ENCODE data around the gene ATP6V1C2. TPM values are rescaled to one million over a fixed set of nuclear protein-coding genes. Genes with fewer than 3 reads are reported as not detected.
"Not testable (repeated sequence)": the region's sequence is repeated elsewhere in the genome, so short reads cannot be mapped to it uniquely, and the experiment has no call there.

ATP6V1C2 gene
- total RNA-seq, 1 donor from 2014 or later: 0.26 TPM

GRCh38 chr2:10794876-10795275, 73.4 kb downstream of the ATP6V1C2 start:
- Histone ChIP-seq H3K27me3 (ENCODE audit: control insufficient read depth, insufficient read depth, low read length) (no peaks in the 10 kb centered on the region), H3K4me3 (ENCODE audit: low read depth, low read length) (no peak overlapping the region), H3K36me3 (ENCODE audit: control insufficient read depth, insufficient read depth, low read length) (peaks cover 17% of the 10 kb centered on the region)
- no peak for TF ChIP-seq CTCF (IDR thresholded peaks at IDR 0.05; ENCODE audit: insufficient read depth, low read length, severe bottlenecking)
- FAIRE-seq: no peak
- DNase-seq (ENCODE audit: low read depth): no peak

- Histone ChIP-seq H3K36me3 (ENCODE audit: control insufficient read depth, insufficient read depth, low read length) (peaks cover 15% of the 10 kb centered on the region), H3K27me3 (ENCODE audit: control insufficient read depth, insufficient read depth, low read length) (no peaks in the 10 kb centered on the region), H3K4me3 (ENCODE audit: low read depth, low read length) (no peak overlapping the region)
- DNase-seq (ENCODE audit: low read depth) (no peak), FAIRE-seq (no peak)
- no peak for TF ChIP-seq CTCF (IDR thresholded peaks at IDR 0.05; ENCODE audit: insufficient read depth, low read length, severe bottlenecking)
Observed at GRCh38 chr2:10795508-10796046, 74.1 kb downstream of the ATP6V1C2 start.

GRCh38 chr2:10796703-10797102, 75.3 kb downstream of the ATP6V1C2 start:
- no peak for DNase-seq (ENCODE audit: low read depth)
- no peak for TF ChIP-seq CTCF (IDR thresholded peaks at IDR 0.05; ENCODE audit: insufficient read depth, low read length, severe bottlenecking)
- no peak overlapping the region for H3K4me3 ChIP-seq (ENCODE audit: low read depth, low read length)
- no peaks in the 10 kb centered on the region for H3K27me3 ChIP-seq (ENCODE audit: control insufficient read depth, insufficient read depth, low read length)
- no peak for FAIRE-seq
- H3K36me3 ChIP-seq (ENCODE audit: control insufficient read depth, insufficient read depth, low read length): peaks cover 18% of the 10 kb centered on the region

- TF ChIP-seq CTCF (IDR thresholded peaks at IDR 0.05; ENCODE audit: insufficient read depth, low read length, severe bottlenecking): no peak
- no peaks in the 10 kb centered on the region for H3K27me3 ChIP-seq (ENCODE audit: control insufficient read depth, insufficient read depth, low read length)
- FAIRE-seq (no peak), DNase-seq (ENCODE audit: low read depth) (no peak)
- H3K4me3 ChIP-seq (ENCODE audit: low read depth, low read length): no peak overlapping the region
- peaks cover 16% of the 10 kb centered on the region for H3K36me3 ChIP-seq (ENCODE audit: control insufficient read depth, insufficient read depth, low read length)
Observed at GRCh38 chr2:10798783-10799182, 77.4 kb downstream of the ATP6V1C2 start.

- FAIRE-seq (no peak), DNase-seq (ENCODE audit: low read depth) (no peak)
- no peak for TF ChIP-seq CTCF (IDR thresholded peaks at IDR 0.05; ENCODE audit: insufficient read depth, low read length, severe bottlenecking)
- Histone ChIP-seq H3K36me3 (ENCODE audit: control insufficient read depth, insufficient read depth, low read length) (peaks cover 16% of the 10 kb centered on the region), H3K4me3 (ENCODE audit: low read depth, low read length) (no peak overlapping the region), H3K27me3 (ENCODE audit: control insufficient read depth, insufficient read depth, low read length) (no peaks in the 10 kb centered on the region)
Observed at GRCh38 chr2:10800163-10800562, 78.7 kb downstream of the ATP6V1C2 start.

GRCh38 chr2:10802657-10803056, 81.2 kb downstream of the ATP6V1C2 start:
- Histone ChIP-seq H3K36me3 (ENCODE audit: control insufficient read depth, insufficient read depth, low read length) (peaks cover 11% of the 10 kb centered on the region), H3K27me3 (ENCODE audit: control insufficient read depth, insufficient read depth, low read length) (no peaks in the 10 kb centered on the region), H3K4me3 (ENCODE audit: low read depth, low read length) (no peak overlapping the region)
- no peak for TF ChIP-seq CTCF (IDR thresholded peaks at IDR 0.05; ENCODE audit: insufficient read depth, low read length, severe bottlenecking)
- no peak for DNase-seq (ENCODE audit: low read depth)
- no peak for FAIRE-seq

- H3K4me3 ChIP-seq (ENCODE audit: low read depth, low read length); H3K36me3 ChIP-seq (ENCODE audit: control insufficient read depth, insufficient read depth, low read length); DNase-seq (ENCODE audit: low read depth); FAIRE-seq; H3K27me3 ChIP-seq (ENCODE audit: control insufficient read depth, insufficient read depth, low read length): not testable (repeated sequence)
Observed at GRCh38 chr2:10805990-10806389, 84.6 kb downstream of the ATP6V1C2 start.

All from bronchial epithelial cell (primary cell).